ENCODE data around the gene NEDD4L.

GRCh38 chr18:58102875-58103274 lies 58.8 kb downstream of the NEDD4L start:
- TF ChIP-seq EZH2 (IDR thresholded peaks at IDR 0.05; ENCODE audit: insufficient read depth, low read length) (no peak), CTCF (IDR thresholded peaks at IDR 0.05; ENCODE audit: insufficient read depth, low read depth, low read length) (no peak)
